Mammary epithelial cell (primary cell): ENCODE data around the gene MACROH2A1.

Source experiments
- CTCF ChIP-seq, 2 donors: IDR thresholded peaks in 1 of 2; conservative IDR thresholded peaks in 1 of 2; 2 replicates each; pipeline ENCODE4 v1.5.1; 2011 to 2012; ENCODE audit warnings: inconsistent platforms in 2 of 2, low read length in 2 of 2, mild to moderate bottlenecking in 2 of 2, control low read depth in 1 of 2, low read depth in 1 of 2; ENCODE audit not compliant: insufficient read depth in 1 of 2; ENCODE audit errors: extremely low read depth in 1 of 2
- EZH2 ChIP-seq: IDR thresholded peaks from 2 replicates; pipeline ENCODE4 v1.6.1; 2012; ENCODE audit warnings: low read length, inconsistent platforms, borderline replicate concordance

- TF ChIP-seq CTCF (conservative IDR thresholded peaks at IDR 0.05 in 1 of 2, IDR thresholded peaks at IDR 0.05 in 1 of 2; ENCODE audit: extremely low read depth in 1 of 2, insufficient read depth in 1 of 2, low read depth in 1 of 2, low read length in 2 of 2) (no peak), EZH2 (no peak)
These were observed 36.7 kb upstream of the MACROH2A1 start for GRCh38 chr5:135435467-135436330.
